Trophoblast cell (in vitro differentiated cells and primary cell): Measurements from ENCODE around the gene RNF11.
A peak's percentile ranks its signal among the peaks of the same experiment; 100 is the strongest.

Experiments used
- DNase-seq, 2 donors: peaks; one replicate each; pipeline ENCODE4 v3.0.0-alpha.2; 2016
- H2AFZ ChIP-seq: 2 replicates; pipeline ENCODE4 v1.6.1; 2013; ENCODE audit warnings: low read length, moderate library complexity, mild to moderate bottlenecking; ENCODE audit not compliant: insufficient read depth, poor library complexity
- H2AK5ac ChIP-seq: 2 replicates; pipeline ENCODE4 v1.6.1; 2013; ENCODE audit warnings: mild to moderate bottlenecking, low read length
- H2BK120ac ChIP-seq: 2 replicates; pipeline ENCODE4 v1.6.1; 2013; ENCODE audit warnings: low read length, mild to moderate bottlenecking, moderate library complexity; ENCODE audit not compliant: insufficient read depth, poor library complexity
- H2BK12ac ChIP-seq: 2 replicates; pipeline ENCODE4 v1.6.1; 2013; ENCODE audit warnings: mild to moderate bottlenecking, low read length, moderate library complexity
- H2BK5ac ChIP-seq: 2 replicates; pipeline ENCODE4 v1.6.1; 2013; ENCODE audit warnings: low read length, low read depth, moderate library complexity, mild to moderate bottlenecking; ENCODE audit not compliant: poor library complexity
- H3K14ac ChIP-seq: 2 replicates; pipeline ENCODE4 v1.6.1; 2013; ENCODE audit warnings: mild to moderate bottlenecking, low read length
- H3K18ac ChIP-seq: 2 replicates; pipeline ENCODE4 v1.6.1; 2013; ENCODE audit warnings: mild to moderate bottlenecking, low read length
- H3K23ac ChIP-seq: 2 replicates; pipeline ENCODE4 v1.6.1; 2013; ENCODE audit warnings: low read length
- H3K27ac ChIP-seq: 2 replicates; pipeline ENCODE4 v1.5.1; 2013; ENCODE audit warnings: low read depth, mild to moderate bottlenecking, inconsistent platforms, low read length, moderate library complexity
- H3K27me3 ChIP-seq: 2 replicates; pipeline ENCODE4 v1.6.1; 2013; ENCODE audit warnings: inconsistent platforms, mild to moderate bottlenecking, low read length, moderate library complexity; ENCODE audit not compliant: insufficient read depth
- H3K36me3 ChIP-seq, 2 experiments: 1 replicate in 1 of 2; 2 replicates in 1 of 2; pipeline ENCODE4 v1.6.1; 2013; ENCODE audit warnings: low read length in 2 of 2, mild to moderate bottlenecking in 2 of 2, moderate library complexity in 1 of 2; ENCODE audit not compliant: insufficient read depth in 2 of 2, control insufficient read depth in 1 of 2
- H3K4ac ChIP-seq: 2 replicates; pipeline ENCODE4 v1.6.1; 2013; ENCODE audit warnings: low read depth, mild to moderate bottlenecking, low read length, moderate library complexity
- H3K4me1 ChIP-seq, 2 experiments: 1 replicate in 1 of 2; 2 replicates in 1 of 2; pipeline ENCODE4 v1.6.1; 2013; ENCODE audit warnings: low read length in 2 of 2, mild to moderate bottlenecking in 2 of 2, moderate library complexity in 1 of 2; ENCODE audit not compliant: insufficient read depth in 2 of 2, control insufficient read depth in 1 of 2
- H3K4me2 ChIP-seq: 2 replicates; pipeline ENCODE4 v1.6.1; 2013; ENCODE audit warnings: inconsistent platforms, mild to moderate bottlenecking, low read length, moderate library complexity
- H3K4me3 ChIP-seq: 2 replicates; pipeline ENCODE4 v1.5.1; 2013; ENCODE audit warnings: mild to moderate bottlenecking, low read depth, low read length, inconsistent platforms
- H3K79me1 ChIP-seq: one replicate; pipeline ENCODE4 v1.6.1; 2013; ENCODE audit warnings: low read length
- H3K79me2 ChIP-seq: 2 replicates; pipeline ENCODE4 v1.6.1; 2013; ENCODE audit warnings: low read length, mild to moderate bottlenecking; ENCODE audit not compliant: control insufficient read depth, insufficient read depth, poor library complexity
- H3K9ac ChIP-seq: 2 replicates; pipeline ENCODE4 v1.6.1; 2013; ENCODE audit warnings: mild to moderate bottlenecking, low read length
- H3K9me3 ChIP-seq: 2 replicates; pipeline ENCODE4 v1.6.1; 2013; ENCODE audit warnings: low read depth, mild to moderate bottlenecking, control low read depth, inconsistent platforms, low read length; ENCODE audit not compliant: insufficient read depth
- H4K12ac ChIP-seq: 2 replicates; pipeline ENCODE4 v1.6.1; 2013; ENCODE audit warnings: low read depth, mild to moderate bottlenecking, low read length, moderate library complexity
- H4K8ac ChIP-seq: 2 replicates; pipeline ENCODE4 v1.6.1; 2013; ENCODE audit warnings: low read depth, mild to moderate bottlenecking, low read length, moderate library complexity
- H4K91ac ChIP-seq: one replicate; pipeline ENCODE4 v1.6.1; 2013; ENCODE audit warnings: low read depth, mild to moderate bottlenecking, low read length, moderate library complexity
- WGBS: extraction: QIAGEN DNeasy Blood & Tissue Kit; methylation state at CpG from one replicate; pipeline ENCODE4 v1.1.7; 2013; ENCODE audit warnings: missing lambda C conversion rate; ENCODE audit not compliant: insufficient read length, insufficient coverage; ENCODE audit errors: extremely low coverage; 5-methylcytosine and 5-hydroxymethylcytosine counted together

The RNF11 gene

DNA sequence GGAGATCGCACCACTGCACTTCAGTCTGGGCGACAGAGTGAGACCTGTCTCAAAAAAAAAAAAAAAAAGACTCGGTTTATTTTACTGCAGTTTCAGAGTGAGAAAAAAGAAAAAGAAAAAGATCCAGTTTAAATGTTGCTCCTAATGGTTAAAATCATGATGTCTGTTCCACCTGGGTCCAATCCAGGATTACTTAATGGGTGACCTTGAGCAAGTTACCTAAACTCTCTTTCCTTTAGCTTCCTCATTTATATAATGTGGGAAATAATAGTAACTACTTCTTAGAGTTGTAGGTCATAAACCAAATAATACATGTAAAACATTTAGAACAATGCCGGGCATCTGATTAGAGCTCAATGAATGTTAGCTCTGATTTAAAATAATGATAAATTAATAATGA, 19.4 kb upstream of the RNF11 start:
- no peaks in the 10 kb centered on the region for H3K79me2 ChIP-seq
- H2AFZ ChIP-seq, result no peak overlapping the region
- H3K36me3 ChIP-seq, result no peaks in the 10 kb centered on the region
- H3K4me1 ChIP-seq, result no peaks in the 10 kb centered on the region
- H2AK5ac ChIP-seq, result no peak overlapping the region
- no peak overlapping the region for H3K23ac ChIP-seq
- H3K4me2 ChIP-seq, result no peak overlapping the region
- no peaks in the 10 kb centered on the region for H3K9me3 ChIP-seq
- H2BK12ac ChIP-seq, result peak overlapping the region; percentile 42
- H3K14ac ChIP-seq, result no peak overlapping the region
- H3K4me3 ChIP-seq, result no peak overlapping the region
- H3K27me3 ChIP-seq, result no peaks in the 10 kb centered on the region
- H3K9ac ChIP-seq, result no peak overlapping the region
- no peak overlapping the region for H3K4ac ChIP-seq
- H3K18ac ChIP-seq, result no peak overlapping the region
- DNase-seq, result no peak
- no CpG with 5 or more reads among the region's 4 CpGs for WGBS
- peaks cover 2% of the 10 kb centered on the region for H3K79me1 ChIP-seq
- peak overlapping the region; percentile 54 for H2BK120ac ChIP-seq
- no peak overlapping the region for H4K12ac ChIP-seq
- no peak overlapping the region for H3K27ac ChIP-seq
- H4K8ac ChIP-seq, result no peak overlapping the region
- no peak overlapping the region for H4K91ac ChIP-seq
- no peak overlapping the region for H2BK5ac ChIP-seq

- H3K9ac ChIP-seq, result no peak overlapping the region
- H2BK5ac ChIP-seq, result no peak overlapping the region
- WGBS, result no CpG with 5 or more reads among the region's 2 CpGs
- no peaks in the 10 kb centered on the region for H3K4me1 ChIP-seq
- H3K9me3 ChIP-seq, result no peaks in the 10 kb centered on the region
- H3K27me3 ChIP-seq, result no peaks in the 10 kb centered on the region
- no peak overlapping the region for H3K4ac ChIP-seq
- no peak overlapping the region for H2BK12ac ChIP-seq
- no peak overlapping the region for H3K27ac ChIP-seq
- no peak overlapping the region for H2AFZ ChIP-seq
- no peaks in the 10 kb centered on the region for H3K79me2 ChIP-seq
- peak; percentile 80 to 81 for DNase-seq
- H4K12ac ChIP-seq, result no peak overlapping the region
- H2BK120ac ChIP-seq, result no peak overlapping the region
- no peak overlapping the region for H3K23ac ChIP-seq
- H3K14ac ChIP-seq, result no peak overlapping the region
- H3K79me1 ChIP-seq, result peaks cover 2% of the 10 kb centered on the region
- no peak overlapping the region for H4K91ac ChIP-seq
- no peak overlapping the region for H4K8ac ChIP-seq
- no peak overlapping the region for H3K4me2 ChIP-seq
- H3K36me3 ChIP-seq, result no peaks in the 10 kb centered on the region
- H3K18ac ChIP-seq, result no peak overlapping the region
- H3K4me3 ChIP-seq, result no peak overlapping the region
- no peak overlapping the region for H2AK5ac ChIP-seq
These were observed 19.0 kb upstream of the RNF11 start for GRCh38 chr1:51217101-51217500.

- H2AFZ ChIP-seq, result no peak overlapping the region
- no peak overlapping the region for H3K14ac ChIP-seq
- no peaks in the 10 kb centered on the region for H3K27me3 ChIP-seq
- H3K4ac ChIP-seq, result no peak overlapping the region
- no peak overlapping the region for H2BK120ac ChIP-seq
- WGBS, result no CpG with 5 or more reads among the region's 2 CpGs
- no peak overlapping the region for H3K4me3 ChIP-seq
- no peak overlapping the region for H3K4me2 ChIP-seq
- H3K23ac ChIP-seq, result no peak overlapping the region
- H3K18ac ChIP-seq, result no peak overlapping the region
- no peak overlapping the region for H3K27ac ChIP-seq
- peaks cover 2% of the 10 kb centered on the region for H3K79me1 ChIP-seq
- H2BK5ac ChIP-seq, result no peak overlapping the region
- no peak overlapping the region for H4K8ac ChIP-seq
- H3K79me2 ChIP-seq, result no peaks in the 10 kb centered on the region
- H3K4me1 ChIP-seq, result no peaks in the 10 kb centered on the region
- no peak overlapping the region for H3K9ac ChIP-seq
- no peak overlapping the region for H2AK5ac ChIP-seq
- H2BK12ac ChIP-seq, result no peak overlapping the region
- DNase-seq, result no peak
- H4K91ac ChIP-seq, result no peak overlapping the region
- H4K12ac ChIP-seq, result no peak overlapping the region
- H3K9me3 ChIP-seq, result no peaks in the 10 kb centered on the region
- no peaks in the 10 kb centered on the region for H3K36me3 ChIP-seq
These were observed 17.5 kb upstream of the RNF11 start for GRCh38 chr1:51218570-51218969.

DNA sequence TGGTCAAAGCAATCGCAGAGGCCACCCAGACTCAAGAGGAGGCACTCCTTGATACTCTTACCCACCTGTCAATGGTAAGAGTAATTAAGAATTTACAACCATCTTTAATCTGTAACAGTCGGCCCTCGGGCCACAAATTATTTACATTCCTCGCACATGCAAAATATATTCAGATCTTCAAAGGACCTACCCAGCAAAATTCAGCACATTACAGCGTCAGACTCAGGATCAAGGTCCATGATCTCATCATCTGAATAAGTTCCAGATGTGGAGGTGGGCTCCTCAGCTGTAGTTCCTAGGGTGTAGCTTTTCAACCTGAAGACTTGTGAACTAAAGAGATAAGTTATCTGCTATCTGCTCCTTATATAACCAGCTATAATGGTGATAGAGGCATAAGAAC, 17.1 kb upstream of the RNF11 start:
- Histone ChIP-seq H3K79me1 (peaks cover 2% of the 10 kb centered on the region), H2BK12ac (no peak overlapping the region), H3K18ac (no peak overlapping the region), H2BK5ac (no peak overlapping the region), H3K14ac (no peak overlapping the region), H3K9me3 (no peaks in the 10 kb centered on the region), H2AK5ac (no peak overlapping the region), H3K9ac (no peak overlapping the region), H3K27ac (no peak overlapping the region), H3K27me3 (no peaks in the 10 kb centered on the region), H2BK120ac (no peak overlapping the region), H3K4me1 (no peaks in the 10 kb centered on the region), H4K12ac (no peak overlapping the region), H3K4me2 (no peak overlapping the region), H3K36me3 (no peaks in the 10 kb centered on the region), H4K8ac (no peak overlapping the region), H3K23ac (no peak overlapping the region), H3K4me3 (no peak overlapping the region), H4K91ac (no peak overlapping the region), H3K79me2 (no peaks in the 10 kb centered on the region), H3K4ac (no peak overlapping the region), H2AFZ (no peak overlapping the region)
- DNase-seq, result peak in 1 of 2 donors; percentile 16
- no CpG with 5 or more reads among the region's 5 CpGs for whole genome bisulfite sequencing
